Non-pigmented ciliary epithelial cell (primary cell): ENCODE data around the gene PCDHGA9.
"Not testable (repeated sequence)": the region's sequence is repeated elsewhere in the genome, so short reads cannot be mapped to it uniquely, and the experiment has no call there.

Experiments
- DNase-seq: peaks from one replicate; pipeline ENCODE4 v3.0.0-alpha.2; 2010; ENCODE audit warnings: low read depth

The PCDHGA9 gene

GRCh38 chr5:141414548-141415274 lies 12.1 kb downstream of the PCDHGA9 start:
- not testable (repeated sequence) for DNase-seq

- DNase-seq = not testable (repeated sequence)
Observed at GRCh38 chr5:141415275-141415618, 12.7 kb downstream of the PCDHGA9 start.

- not testable (repeated sequence) for DNase-seq
Observed at GRCh38 chr5:141417494-141418172, 15.1 kb downstream of the PCDHGA9 start, which contains the start of gene PCDHGB7. PCDHGB7 (plus strand) TSS chr5:141417677; CDS start chr5:141417860, 183 bp downstream.

- no peak for DNase-seq
Observed at GRCh38 chr5:141419074-141419880, 16.7 kb downstream of the PCDHGA9 start.

- DNase-seq = no peak
Observed at GRCh38 chr5:141420855-141421488, 18.4 kb downstream of the PCDHGA9 start, which contains the start of gene PCDHGA11. PCDHGA11 (plus strand) TSS chr5:141421051; CDS start chr5:141421228, 177 bp downstream.

GRCh38 chr5:141421489-141421855 lies 18.9 kb downstream of the PCDHGA9 start:
- no peak for DNase-seq

- no peak for DNase-seq
Observed at GRCh38 chr5:141422742-141423291, 20.2 kb downstream of the PCDHGA9 start.

GRCh38 chr5:141427783-141428426 lies 25.3 kb downstream of the PCDHGA9 start:
- DNase-seq = no peak

- peak; percentile 64 for DNase-seq
Observed at GRCh38 chr5:141430332-141431113, 27.9 kb downstream of the PCDHGA9 start, which contains the start of gene PCDHGA12. PCDHGA12 (plus strand) TSS chr5:141430507; CDS start chr5:141430760, 253 bp downstream.

- no peak for DNase-seq
Observed at GRCh38 chr5:141431286-141431685, 28.7 kb downstream of the PCDHGA9 start.

- not testable (repeated sequence) for DNase-seq
Observed at GRCh38 chr5:141432308-141432707, 29.7 kb downstream of the PCDHGA9 start.

GRCh38 chr5:141432726-141433125 lies 30.1 kb downstream of the PCDHGA9 start:
- not testable (repeated sequence) for DNase-seq

GRCh38 chr5:141434006-141434405 lies 31.4 kb downstream of the PCDHGA9 start:
- DNase-seq = no peak

- no peak for DNase-seq
Observed at GRCh38 chr5:141437221-141437620, 34.6 kb downstream of the PCDHGA9 start.

GRCh38 chr5:141439411-141440141 lies 37.0 kb downstream of the PCDHGA9 start:
- DNase-seq = no peak

- DNase-seq = no peak
Observed at GRCh38 chr5:141440341-141440740, 37.8 kb downstream of the PCDHGA9 start.

- no peak for DNase-seq
Observed at GRCh38 chr5:141441571-141442170, 39.1 kb downstream of the PCDHGA9 start.
